Measurements from ENCODE around the gene SCLT1.
"Not testable (repeated sequence)": the region's sequence is repeated elsewhere in the genome, so short reads cannot be mapped to it uniquely, and the experiment has no call there.

Gene SCLT1

GRCh38 chr4:129069537-129069936, 23.8 kb downstream of the SCLT1 start:
- not testable (repeated sequence) for DNase-seq (ENCODE audit: low read depth)

GRCh38 chr4:129064717-129065116, 28.6 kb downstream of the SCLT1 start:
- DNase-seq (ENCODE audit: low read depth) = no peak

GRCh38 chr4:129063640-129064039, 29.7 kb downstream of the SCLT1 start:
- no peak for DNase-seq (ENCODE audit: low read depth)

- no peak for DNase-seq (ENCODE audit: low read depth)
Measured at GRCh38 chr4:129062580-129062979, 30.8 kb downstream of the SCLT1 start.

- DNase-seq (ENCODE audit: low read depth) = no peak
Measured at GRCh38 chr4:129059028-129059427, 34.3 kb downstream of the SCLT1 start.

- no peak for DNase-seq (ENCODE audit: low read depth)
Measured at GRCh38 chr4:129046055-129046959, 47.0 kb downstream of the SCLT1 start.

GRCh38 chr4:129043523-129043922, 49.8 kb downstream of the SCLT1 start:
- no peak for DNase-seq (ENCODE audit: low read depth)

- DNase-seq (ENCODE audit: low read depth) = no peak
Measured at GRCh38 chr4:129040471-129040870, 52.9 kb downstream of the SCLT1 start.

- DNase-seq (ENCODE audit: low read depth) = no peak
Measured at GRCh38 chr4:129037093-129037492, 56.2 kb downstream of the SCLT1 start.

GRCh38 chr4:129014566-129015509, 78.5 kb downstream of the SCLT1 start:
- DNase-seq (ENCODE audit: low read depth) = no peak

- DNase-seq (ENCODE audit: low read depth) = no peak
Measured at GRCh38 chr4:129008096-129008495, 85.2 kb downstream of the SCLT1 start.

GRCh38 chr4:128986908-128987307, 106.4 kb downstream of the SCLT1 start:
- DNase-seq (ENCODE audit: low read depth) = no peak

GRCh38 chr4:128986019-128986418, 107.3 kb downstream of the SCLT1 start:
- DNase-seq (ENCODE audit: low read depth) = no peak

GRCh38 chr4:128983771-128984485, 109.4 kb downstream of the SCLT1 start:
- no peak for DNase-seq (ENCODE audit: low read depth)

- DNase-seq (ENCODE audit: low read depth) = no peak
Measured at GRCh38 chr4:128981377-128981776, 112.0 kb downstream of the SCLT1 start.

- no peak for DNase-seq (ENCODE audit: low read depth)
Measured at GRCh38 chr4:128980816-128981326, 112.5 kb downstream of the SCLT1 start.

- DNase-seq (ENCODE audit: low read depth) = no peak
Measured at GRCh38 chr4:128979934-128980333, 113.4 kb downstream of the SCLT1 start.

- no peak for DNase-seq (ENCODE audit: low read depth)
Measured at GRCh38 chr4:128978985-128979384, 114.4 kb downstream of the SCLT1 start.

- DNase-seq (ENCODE audit: low read depth) = no peak
Measured at GRCh38 chr4:128974136-128974581, 119.2 kb downstream of the SCLT1 start.

- no peak for DNase-seq (ENCODE audit: low read depth)
Measured at GRCh38 chr4:128973384-128973783, 120.0 kb downstream of the SCLT1 start.

- no peak for DNase-seq (ENCODE audit: low read depth)
Measured at GRCh38 chr4:128961405-128961804, 131.9 kb downstream of the SCLT1 start.

- DNase-seq (ENCODE audit: low read depth) = no peak
Measured at GRCh38 chr4:128958194-128958593, 135.1 kb downstream of the SCLT1 start.
